Stimulated activated CD4-positive, alpha-beta T cell treated with anti-CD3 and anti-CD28 coated beads, TNF-alpha, amount 100 ng/mL, for 1 hour (primary cell): Measurements from ENCODE around the gene TEX48.

Source experiments
- DNase-seq, 3 donors: peaks; one replicate each; pipeline ENCODE4 v3.0.0-alpha.2; 2020; ENCODE audit warnings: low read depth in 3 of 3, low spot score in 1 of 3

TEX48 gene

GRCh38 chr9:114669961-114670360 lies 12.0 kb downstream of the TEX48 start:
- no peak for DNase-seq

- DNase-seq = no peak
These were observed 13.8 kb downstream of the TEX48 start for GRCh38 chr9:114668146-114668545.

DNA sequence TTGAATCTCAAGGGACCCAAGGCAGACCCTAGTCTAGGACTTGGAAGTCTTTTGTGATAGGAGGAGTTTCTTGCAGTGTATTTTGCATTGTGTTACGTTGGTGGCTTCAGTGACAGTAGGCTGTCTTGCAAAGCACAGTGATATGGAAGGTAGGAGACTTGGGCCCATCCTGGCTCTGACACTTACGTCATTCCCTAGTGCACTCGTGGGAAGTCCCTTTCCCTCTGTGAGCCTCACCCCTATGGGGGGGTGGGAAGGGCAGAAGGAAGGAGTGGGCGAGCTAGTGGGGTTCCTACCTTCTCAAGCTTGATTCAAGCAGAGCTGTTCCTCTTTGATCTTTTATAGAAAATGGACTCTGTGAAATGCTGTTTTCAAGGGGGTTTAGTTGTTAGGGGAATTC lies 15.1 kb downstream of the TEX48 start:
- no peak for DNase-seq

DNA sequence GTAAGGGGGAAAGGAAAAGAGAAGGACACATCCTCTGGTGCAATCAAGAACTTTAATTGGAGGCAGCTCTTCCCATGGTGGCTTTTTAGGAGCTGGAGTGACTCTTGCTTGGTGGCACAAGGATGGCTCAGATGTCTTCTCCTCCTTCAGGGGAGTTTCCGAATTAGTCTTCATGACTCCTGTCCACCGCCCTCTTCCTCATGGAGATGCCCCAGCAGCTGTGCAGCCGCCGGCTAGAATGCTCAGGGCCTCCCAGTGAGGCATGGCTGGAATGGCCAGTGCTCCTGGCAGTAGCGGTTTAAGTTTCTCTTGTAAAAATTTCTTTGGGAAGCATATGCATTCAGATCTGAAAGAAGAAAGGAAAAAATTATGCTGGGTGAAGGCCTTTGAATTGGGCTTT lies 15.6 kb downstream of the TEX48 start:
- DNase-seq = no peak

GRCh38 chr9:114664181-114664580 lies 17.8 kb downstream of the TEX48 start:
- DNase-seq = no peak

DNA sequence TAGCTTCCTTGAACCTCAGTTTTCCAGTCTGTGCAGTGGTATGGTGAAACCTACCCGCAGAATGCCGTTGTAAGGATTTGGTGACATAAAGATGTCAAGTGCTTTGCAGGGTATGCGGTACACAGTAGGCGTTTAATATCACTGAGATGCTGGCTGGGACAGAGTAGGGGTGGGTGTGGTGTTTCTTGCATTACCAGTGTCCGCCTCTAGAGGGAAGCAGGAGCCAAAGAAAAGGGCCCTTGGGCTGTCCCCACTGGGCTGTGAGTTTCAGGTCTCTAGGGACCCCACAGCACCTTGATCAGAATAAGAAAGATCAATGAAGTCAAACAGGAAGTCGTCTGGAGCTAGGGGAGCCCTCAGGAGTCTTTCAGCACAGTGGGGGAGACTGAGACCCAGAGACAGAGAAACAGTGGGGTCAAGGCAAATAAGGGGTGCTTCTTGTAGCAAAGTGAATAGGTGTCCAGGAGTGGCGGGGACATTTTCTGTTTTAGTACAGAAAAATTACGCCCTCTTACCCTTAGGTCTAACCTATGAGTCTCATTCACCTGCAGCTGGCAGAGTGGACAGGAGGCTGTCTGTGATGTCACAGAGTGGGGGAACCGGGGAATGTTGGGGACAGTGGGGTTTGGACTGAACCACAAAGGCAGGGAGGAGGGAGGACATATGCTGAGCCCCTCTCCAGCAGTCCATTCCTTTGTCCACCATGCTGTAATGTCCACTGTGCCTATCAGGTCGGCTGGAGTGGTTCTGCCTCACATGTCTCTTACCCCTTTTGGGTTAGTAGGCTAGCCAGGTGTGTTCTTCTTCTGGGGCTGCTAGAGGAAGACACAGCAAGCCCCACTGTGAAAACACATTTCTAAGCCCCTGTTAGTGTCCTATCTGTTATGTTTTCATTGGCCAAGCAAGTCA lies 19.7 kb downstream of the TEX48 start:
- DNase-seq = peak in 2 of 3 donors; percentile 26 to 45

- no peak for DNase-seq
These were observed 24.3 kb downstream of the TEX48 start, which contains the start of gene TEX53 for GRCh38 chr9:114657705-114658104. TSS of gene TEX53 (minus strand) at chr9:114657805. CDS start at chr9:114657774, 31 bp downstream.

DNA sequence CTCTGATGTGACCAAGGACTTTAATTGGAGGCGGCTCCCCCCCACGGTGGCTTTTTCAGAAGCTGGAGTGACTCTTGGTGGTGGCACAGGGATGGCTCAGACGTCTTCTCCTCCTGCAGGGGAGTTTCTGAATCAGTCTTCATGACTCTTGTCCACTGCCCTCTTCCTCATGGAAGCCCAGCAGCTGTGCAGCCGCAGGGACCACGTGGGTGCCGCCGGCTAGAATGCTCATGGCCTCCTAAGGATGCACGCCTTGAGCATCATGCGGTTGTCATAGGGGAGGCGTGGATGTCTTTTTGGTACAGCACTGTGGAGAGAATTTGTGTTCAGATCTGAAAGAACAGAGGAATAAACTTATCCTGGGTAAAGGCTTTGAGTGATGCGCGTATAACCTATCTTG lies 25.7 kb downstream of the TEX48 start:
- no peak for DNase-seq

DNA sequence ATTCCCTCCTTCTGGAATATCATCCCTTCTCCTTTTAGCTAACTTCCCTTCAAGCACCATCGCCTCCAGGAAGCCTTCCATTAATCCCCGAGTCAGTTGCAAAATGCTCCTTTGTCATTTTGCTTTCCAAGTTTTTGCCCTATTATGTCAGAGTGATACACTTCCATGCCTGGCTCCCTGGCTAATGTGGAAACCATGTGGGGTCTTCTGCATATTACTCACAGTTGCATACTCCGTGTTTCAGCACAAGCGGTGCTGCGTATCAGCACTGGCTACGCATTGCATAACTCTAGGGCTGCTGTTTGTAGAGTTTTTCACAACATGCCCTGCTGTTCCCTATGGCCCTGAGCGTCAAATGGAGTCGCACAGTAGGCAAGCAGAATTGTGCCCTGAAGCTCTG lies 26.3 kb downstream of the TEX48 start:
- DNase-seq = no peak

DNA sequence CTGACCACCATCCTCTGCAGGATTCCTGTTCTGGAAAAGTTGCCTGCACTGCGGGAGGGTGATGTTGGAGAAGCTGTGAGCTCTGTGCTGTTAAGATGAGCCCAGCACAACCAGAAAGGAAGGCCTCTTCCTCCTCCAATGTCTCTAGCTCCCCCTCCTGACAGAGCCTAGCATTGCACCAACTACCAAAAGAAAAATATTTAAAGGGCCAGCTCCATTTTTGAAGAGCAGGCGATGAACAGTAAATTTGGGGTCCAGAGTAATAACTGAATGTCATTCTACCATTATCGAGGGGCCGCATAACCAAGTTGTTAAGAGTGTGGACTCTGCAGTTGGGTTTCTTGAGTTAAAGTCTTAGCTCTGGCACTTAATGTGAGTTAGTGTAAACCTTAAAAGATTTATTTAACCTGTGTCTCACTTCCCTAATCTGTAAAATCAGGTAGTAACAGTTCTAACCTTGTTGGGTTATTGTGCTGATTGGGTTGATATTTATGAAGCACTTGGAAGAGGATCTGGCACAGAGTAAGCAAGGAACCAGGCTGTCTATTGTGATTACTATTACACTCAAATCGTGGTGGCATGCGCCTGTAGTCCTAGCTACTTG lies 28.3 kb downstream of the TEX48 start:
- DNase-seq = peak; percentile 36 to 62 (median 60)

DNA sequence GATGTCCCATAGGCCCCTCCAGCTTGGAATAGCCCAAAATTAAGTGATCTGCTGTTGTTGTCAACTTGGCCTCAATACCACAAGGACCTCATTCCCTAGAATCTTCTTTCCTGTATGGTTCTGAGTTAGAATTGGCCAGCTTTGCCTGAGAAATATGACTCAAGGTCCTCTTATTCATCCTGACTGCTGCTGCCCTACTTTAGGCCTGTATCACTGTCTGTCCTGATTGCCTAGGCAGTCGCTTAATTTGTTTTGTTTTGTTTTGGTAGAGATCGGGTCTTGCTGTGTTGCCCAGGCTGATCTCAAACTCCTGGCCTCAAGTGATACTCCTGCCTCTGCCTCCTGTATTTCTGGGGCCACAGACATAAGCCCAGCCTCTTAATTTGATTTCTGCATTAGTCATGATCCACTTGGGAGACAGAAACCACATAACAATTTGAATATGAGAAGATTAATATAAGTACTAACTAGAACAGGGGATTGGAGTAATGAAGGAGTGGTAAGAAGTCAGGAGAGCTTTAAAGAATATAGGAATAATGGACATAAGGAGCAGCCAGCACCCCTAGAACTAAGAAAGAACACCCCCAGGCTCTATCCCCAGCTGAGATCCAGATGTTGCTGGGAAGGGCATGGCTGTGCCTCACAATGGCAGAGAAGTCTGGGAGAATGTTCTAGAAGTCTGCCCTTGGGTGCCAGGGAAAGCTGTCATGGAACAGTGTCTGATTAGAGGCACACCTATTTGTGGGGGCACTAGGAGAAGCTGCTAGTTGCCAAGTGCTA lies 29.0 kb downstream of the TEX48 start:
- no peak for DNase-seq

DNA sequence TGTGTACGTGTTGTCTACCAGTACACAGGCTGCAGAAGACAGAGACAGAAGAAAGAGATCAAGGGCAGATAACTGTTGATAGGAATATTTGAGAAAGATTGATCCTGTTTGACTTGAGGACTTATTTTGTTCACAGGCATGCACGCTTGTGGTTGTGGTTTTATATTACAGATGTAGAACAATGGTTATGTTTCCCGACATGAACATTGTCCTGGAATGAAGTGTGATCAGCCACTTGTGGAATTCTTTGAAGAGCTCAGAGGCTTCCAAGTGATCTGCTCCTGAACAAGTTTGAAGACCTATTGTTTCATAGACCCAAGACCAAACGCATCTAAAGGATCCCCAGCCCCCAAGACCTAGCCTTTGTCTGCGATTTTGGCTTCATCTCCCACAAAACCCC lies 38.1 kb downstream of the TEX48 start:
- no peak for DNase-seq

DNA sequence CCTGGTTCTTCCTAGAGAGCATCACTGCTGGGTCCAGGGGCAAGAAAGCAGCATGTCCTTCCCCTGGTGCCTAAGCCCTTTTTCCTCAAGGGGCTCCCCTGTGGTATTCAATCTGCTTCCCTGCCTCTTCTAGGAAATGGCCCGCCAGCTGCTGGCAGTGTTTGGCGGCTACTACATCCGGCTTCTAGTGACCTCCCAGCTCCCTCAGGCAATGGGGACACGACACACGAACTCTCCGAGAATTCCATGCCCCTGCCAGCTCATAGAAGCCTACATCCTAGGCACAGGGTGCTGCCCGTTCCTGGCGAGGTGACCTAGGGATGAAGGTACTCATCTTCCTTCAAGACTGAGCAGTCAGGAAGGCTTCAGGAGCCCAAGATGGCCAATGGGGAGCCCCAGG lies 39.0 kb downstream of the TEX48 start:
- no peak for DNase-seq

DNA sequence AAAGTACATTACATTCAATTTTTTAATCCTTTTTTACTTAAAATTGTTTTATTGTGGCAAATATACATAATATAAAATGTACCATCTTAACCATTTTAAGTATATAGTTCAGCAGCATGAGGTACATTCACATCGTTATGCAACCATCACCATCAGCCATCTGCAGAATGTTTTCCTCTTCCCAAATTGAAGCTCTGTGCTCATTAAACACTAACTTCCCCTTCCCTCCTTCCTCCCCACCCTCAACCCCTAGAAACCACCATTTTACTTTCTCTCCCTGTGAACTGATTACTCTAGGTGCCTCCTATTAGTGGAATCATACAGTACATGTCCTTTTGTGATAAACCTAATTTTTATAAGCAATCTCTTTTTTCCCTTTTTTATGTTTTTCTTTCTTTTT lies 40.0 kb downstream of the TEX48 start:
- no peak for DNase-seq

- DNase-seq = no peak
These were observed 43.6 kb downstream of the TEX48 start for GRCh38 chr9:114638404-114638803.

GRCh38 chr9:114634387-114634786 lies 47.6 kb downstream of the TEX48 start:
- DNase-seq = no peak

DNA sequence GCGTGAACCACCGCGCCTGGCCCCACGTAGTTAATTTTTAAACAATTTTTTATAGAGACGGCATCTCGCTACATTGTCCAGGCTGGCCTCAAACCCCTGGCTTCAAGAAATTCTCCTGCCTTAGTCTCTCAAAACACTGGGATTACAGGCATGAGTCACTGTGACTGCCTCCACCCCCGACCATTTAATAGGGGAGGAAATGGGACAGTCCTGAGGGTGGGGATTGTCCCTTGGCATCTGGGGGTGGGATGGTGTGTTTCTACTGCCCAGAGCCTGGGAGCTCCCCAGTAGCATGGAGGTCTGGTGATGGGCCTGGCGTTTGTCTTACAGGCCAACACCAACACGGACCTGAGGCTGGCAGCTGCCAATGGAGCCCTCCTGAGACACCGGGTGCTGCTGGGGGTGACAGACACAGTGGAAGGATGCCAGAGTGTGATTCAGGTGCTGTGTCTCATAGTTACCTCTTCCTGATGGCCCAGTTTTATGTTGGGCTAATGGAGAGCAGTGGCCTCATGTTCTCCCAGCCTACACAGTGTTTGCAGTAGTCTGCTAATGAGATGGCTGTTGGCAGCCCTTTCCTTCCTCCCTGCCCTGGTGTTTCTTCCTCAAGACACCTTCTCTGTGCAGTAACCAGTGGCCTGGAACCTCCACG lies 48.4 kb downstream of the TEX48 start:
- no peak for DNase-seq

DNA sequence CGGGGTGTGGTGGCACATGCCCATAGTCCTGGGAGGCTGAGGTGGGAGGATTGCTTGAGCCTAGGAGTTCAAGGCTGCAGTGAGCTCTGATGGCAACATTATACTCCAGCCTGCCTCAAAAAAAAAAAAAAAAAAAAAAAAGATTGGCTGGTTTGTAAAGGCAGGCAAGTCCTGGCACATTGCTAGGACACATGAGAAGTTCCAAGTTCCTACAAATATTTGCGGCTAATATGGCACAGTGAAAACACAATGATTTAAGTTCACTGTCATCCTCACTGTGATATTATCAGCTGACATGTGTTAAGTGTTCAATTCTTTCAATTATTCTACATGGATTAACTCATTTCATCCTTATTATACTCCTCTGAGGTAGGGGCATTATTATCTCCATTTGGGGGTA lies 50.8 kb downstream of the TEX48 start:
- no peak for DNase-seq

DNA sequence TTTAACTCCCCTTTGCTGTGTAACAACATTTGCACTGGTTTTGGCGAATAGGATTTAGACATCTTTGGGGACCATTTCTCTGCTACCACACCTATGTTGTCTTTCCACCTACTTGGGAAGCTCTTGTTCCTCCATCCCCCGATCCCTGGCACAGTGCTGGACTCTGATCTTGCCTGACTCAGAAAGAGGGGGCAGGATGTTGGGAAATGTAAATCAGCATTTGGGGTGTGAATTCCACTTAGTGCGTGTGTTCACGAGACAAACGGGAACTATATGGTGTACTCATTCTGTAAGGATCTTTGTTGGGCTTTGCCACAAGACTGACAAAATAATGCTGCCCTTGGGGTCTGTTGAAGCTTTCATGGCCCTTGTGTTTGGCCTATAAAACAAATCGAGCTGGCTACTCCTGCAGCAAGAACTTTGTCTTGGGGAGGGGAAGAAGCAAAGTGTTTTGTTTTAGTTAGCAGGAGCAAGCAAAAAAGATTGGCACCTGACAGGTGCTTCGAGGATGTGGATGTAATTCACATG lies 52.4 kb downstream of the TEX48 start:
- DNase-seq = no peak

DNA sequence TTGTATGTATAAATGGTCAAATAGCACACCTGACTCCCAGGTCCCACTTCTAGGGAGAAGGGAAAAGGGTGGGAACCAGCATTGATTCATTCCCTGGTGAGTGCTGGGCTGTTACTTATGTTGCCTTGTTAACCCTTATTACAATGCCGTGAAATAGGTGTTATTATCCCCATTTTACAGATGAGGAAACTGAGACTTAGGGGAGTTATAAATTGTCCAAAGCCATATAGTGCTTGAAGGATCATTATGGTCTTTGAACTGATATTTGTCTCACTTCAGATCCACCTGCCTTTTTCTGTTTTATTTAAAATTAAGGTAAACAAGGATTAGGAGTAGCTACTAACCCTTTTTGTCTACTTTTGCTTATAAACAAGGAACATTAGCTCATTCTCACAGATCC lies 54.4 kb downstream of the TEX48 start:
- DNase-seq = no peak

DNA sequence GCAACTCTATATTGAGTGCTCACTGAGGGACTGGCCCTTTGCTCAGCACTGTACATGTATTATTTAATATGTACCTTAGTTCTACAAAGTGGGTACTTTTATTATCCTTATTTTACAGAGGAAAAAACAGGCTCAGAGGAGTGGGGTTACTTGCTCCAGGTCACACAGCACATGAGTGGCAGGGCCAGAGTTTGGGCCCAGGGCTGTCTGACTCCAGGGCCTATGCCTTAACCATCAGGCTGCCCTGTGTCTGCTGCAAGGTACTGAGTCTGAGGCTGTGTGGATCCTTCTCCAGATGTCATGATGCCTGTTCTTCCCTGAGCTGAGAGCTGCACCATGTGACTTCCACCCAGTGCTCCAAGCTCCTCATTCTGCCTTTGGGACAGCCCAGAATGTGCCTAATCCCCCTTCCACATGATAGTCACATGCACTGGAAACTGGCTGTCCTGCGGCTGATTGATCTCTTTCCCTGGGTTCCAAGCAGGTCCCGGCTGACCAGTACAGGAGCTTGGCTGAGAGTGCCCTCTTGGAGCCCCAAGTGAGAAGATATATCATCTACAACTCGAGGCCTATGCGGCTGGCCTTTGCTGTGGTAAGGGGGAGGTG lies 55.5 kb downstream of the TEX48 start:
- no peak for DNase-seq
